GM10248 (cell line): Measurements from ENCODE around the gene JAG1.

Experiments used
- CTCF ChIA-PET: fragments of 300-600 bp; sonication (Branson Sonifier 250); formaldehyde crosslinking; extraction: SDS; loops from one replicate; lab custom pipeline; 2021; ENCODE audit warnings: antibody characterized with exemption; lab: Yijun Ruan, JAX
- POLR2A ChIA-PET: fragments of 350-650 bp; sonication (Branson Sonifier 250); formaldehyde crosslinking; extraction: SDS; loops from one replicate; lab custom pipeline; 2020; ENCODE audit warnings: antibody characterized with exemption; lab: Yijun Ruan, JAX
- DNase-seq: peaks from one replicate; pipeline ENCODE4 v3.0.0; 2012; ENCODE audit errors: extremely low spot score
- TF ChIP-seq, protein P1 (sequence below): IDR thresholded peaks from 2 replicates; pipeline ENCODE4 v1.5.1; 2012; ENCODE audit warnings: mild to moderate bottlenecking, low read depth; ENCODE audit errors: extremely low read depth, missing control alignments, control extremely low read depth

The JAG1 gene

DNA sequence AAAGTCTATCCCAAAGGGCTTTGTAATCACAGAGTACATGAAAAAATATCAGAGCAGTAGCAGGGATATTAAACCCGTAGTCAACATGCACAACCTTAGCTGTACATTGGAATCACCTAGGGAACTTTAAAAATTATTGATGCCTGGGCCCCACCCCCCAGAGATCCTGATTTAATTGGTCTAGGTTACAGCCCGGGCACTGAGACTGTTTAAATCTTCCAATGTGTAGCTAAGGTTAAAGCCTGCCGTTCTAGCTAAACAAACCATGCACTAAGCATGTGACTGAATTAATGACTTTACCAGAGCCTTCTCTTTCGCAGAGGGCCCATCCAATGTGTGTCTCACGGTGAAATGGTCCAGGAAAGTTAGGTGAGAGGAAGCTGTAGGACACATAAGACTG lies 14.1 kb upstream of the JAG1 start:
- TF ChIP-seq, protein P1, sequence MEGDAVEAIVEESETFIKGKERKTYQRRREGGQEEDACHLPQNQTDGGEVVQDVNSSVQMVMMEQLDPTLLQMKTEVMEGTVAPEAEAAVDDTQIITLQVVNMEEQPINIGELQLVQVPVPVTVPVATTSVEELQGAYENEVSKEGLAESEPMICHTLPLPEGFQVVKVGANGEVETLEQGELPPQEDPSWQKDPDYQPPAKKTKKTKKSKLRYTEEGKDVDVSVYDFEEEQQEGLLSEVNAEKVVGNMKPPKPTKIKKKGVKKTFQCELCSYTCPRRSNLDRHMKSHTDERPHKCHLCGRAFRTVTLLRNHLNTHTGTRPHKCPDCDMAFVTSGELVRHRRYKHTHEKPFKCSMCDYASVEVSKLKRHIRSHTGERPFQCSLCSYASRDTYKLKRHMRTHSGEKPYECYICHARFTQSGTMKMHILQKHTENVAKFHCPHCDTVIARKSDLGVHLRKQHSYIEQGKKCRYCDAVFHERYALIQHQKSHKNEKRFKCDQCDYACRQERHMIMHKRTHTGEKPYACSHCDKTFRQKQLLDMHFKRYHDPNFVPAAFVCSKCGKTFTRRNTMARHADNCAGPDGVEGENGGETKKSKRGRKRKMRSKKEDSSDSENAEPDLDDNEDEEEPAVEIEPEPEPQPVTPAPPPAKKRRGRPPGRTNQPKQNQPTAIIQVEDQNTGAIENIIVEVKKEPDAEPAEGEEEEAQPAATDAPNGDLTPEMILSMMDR, result no peak
- CTCF ChIA-PET, result interaction anchor here (1.1 to 4.0 kb wide), 5 partner anchors 9 to 97 kb away, joined by 3 to 20 read pairs (median 4); partner anchors contain the start of gene JAG1
- POLR2A ChIA-PET, result no interaction called here
- DNase-seq, result no peak

DNA sequence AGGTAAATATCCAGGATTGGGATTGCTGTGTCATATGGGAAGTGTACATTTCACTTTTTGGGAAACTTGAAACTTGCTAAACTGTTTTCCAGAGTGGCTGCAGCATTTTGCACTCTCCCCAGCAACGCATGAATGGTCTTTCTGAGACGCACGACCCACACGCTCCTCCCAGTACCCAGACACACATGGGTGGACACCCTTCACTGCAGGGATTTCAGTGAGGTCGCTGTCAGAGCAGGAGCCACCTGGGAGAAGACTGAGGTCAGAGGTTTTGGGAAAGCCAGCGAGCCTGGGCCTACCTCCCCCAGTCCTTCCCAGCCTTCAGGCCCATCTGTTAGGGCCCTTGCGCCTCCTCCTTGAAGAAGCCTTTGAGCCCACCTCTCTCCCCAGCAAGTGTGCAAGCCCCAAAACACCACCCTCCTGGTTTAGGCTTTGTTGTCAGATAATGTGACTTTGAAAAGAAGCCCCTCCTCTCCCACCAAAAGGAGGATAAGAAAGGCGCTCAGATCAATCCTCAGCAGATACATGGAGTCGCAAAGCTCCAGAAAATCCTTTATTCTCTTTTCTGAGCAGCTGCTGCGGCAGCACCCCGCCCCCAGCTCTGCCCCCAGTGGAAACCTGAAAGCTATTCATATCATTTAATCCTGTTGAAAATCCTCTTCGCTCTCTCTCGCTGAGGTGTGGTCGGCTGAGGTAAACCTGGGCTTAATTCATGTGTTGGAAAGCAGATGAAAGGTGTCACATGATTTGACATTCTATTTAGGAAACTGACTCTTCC lies 12.7 kb upstream of the JAG1 start:
- POLR2A ChIA-PET, result interaction anchor here (0.6 kb wide), 1 partner anchor 58 kb away, joined by 3 read pairs; no protein-coding TSS in a partner anchor
- CTCF ChIA-PET, result interaction anchor here (1.1 to 4.0 kb wide), 5 partner anchors 10 to 98 kb away, joined by 3 to 20 read pairs (median 4); partner anchors contain the start of gene JAG1
- no peak for DNase-seq
- TF ChIP-seq, protein P1, result no peak

DNA sequence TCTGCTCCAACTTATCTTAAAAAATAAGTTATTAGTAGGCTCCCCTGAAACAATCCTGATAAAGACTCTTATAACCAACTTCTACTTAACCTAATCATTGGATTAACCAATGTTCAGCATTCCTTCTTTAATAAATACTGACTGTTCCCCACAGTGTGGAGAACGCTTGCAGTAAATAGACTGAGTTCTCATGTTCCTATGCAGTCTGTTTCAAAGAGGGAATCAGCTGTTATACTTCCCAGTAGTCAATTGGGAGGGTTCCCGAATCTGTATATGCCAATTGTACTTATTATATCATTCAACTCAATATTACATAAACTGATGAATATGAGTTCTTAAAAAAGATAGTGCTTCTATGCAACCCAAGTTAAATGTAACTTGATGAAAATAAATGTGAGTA lies 9.7 kb upstream of the JAG1 start:
- POLR2A ChIA-PET, result no interaction called here
- TF ChIP-seq, protein P1, result no peak
- CTCF ChIA-PET, result interaction anchor here (0.6 to 1.8 kb wide), 9 partner anchors 9 to 521 kb away, joined by 3 to 7 read pairs (median 3); partner anchors contain the start of gene JAG1

DNA sequence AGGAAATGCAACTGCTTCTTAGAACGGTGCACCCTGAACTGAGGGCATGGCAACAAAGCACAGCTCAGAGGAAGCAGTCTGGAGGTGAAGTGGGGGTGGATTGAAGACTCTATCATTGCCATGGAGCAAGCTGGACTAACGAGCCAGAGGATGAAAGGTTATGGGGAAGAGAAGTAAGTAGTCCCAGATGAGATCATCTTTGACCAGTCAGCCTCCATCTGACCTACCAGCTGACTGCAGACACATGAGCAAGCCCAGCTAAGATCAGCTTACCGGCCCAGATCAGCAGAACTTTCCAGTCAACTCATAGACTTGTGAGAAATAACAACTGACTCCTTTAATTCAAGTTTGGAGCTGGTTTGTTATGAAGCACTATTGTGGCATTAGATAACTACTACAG lies 9.1 kb upstream of the JAG1 start:
- POLR2A ChIA-PET, result no interaction called here
- no peak for DNase-seq
- TF ChIP-seq, protein P1, result no peak
- CTCF ChIA-PET, result interaction anchor here (1.0 to 1.8 kb wide), 6 partner anchors 9 to 522 kb away, joined by 3 to 7 read pairs (median 4); partner anchors contain the start of gene JAG1

More for the DNA sequence above, 9.7 kb upstream of the JAG1 start:
- DNase-seq, result no peak

DNA sequence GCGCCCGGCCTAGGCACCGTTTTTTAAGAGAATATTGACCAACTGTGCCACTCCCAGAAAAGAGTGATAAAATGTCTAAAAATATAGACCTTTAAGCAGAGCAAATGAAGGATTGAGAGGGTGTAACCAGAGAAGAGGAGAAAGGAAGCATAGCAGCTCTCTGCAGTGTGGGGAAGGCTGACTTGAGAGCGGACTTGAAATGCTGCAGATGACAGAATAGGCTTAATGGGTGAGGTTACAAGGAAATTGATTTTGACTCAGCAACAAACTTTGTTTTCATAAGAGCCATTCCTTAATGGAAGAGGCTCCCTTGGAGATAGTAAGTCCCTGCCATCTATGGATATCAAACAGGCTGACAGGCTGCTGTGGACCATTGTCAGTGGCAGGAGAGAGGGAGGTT lies 7.7 kb upstream of the JAG1 start:
- ChIA-PET POLR2A (no interaction called here), CTCF (interaction anchor here (0.7 to 1.5 kb wide), 3 partner anchors 15 to 79 kb away, joined by 3 to 4 read pairs (median 3); no protein-coding TSS in a partner anchor)
- TF ChIP-seq, protein P1, result no peak
- no peak for DNase-seq

DNA sequence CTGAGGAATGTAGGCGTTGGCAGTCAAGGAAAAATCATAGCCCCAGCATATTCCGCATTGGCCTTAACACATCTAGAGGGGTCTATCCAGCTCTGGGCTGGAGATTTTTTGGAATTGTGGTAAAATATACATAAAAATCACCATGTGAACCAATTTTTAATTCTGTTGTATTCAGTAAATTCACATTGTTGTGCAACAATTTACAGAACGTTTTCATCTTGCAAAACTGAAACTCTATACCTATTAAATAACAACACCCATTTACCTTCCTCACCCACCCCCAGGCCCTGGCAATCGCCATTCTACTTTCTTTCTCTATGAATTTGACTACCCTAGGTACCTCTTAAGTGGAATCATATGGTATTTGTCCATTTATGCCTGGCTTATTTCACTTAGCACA lies 6.8 kb upstream of the JAG1 start:
- TF ChIP-seq, protein P1, result no peak
- DNase-seq, result no peak
- POLR2A ChIA-PET, result no interaction called here
- CTCF ChIA-PET, result interaction anchor here (1.4 kb wide), 1 partner anchor 9 kb away, joined by 3 read pairs; no protein-coding TSS in a partner anchor
